ENCODE results near the gene EBLN2. TPM values are rescaled to one million over a fixed set of nuclear protein-coding genes. Genes with fewer than 3 reads are reported as not detected.

Gene EBLN2
- total RNA-seq, 1 donor = 5.8 TPM

- no peak for TF ChIP-seq CTCF (IDR thresholded peaks at IDR 0.05; ENCODE audit: insufficient read depth, low read length)
- DNase-seq (ENCODE audit: low read depth) = peak; percentile 30
- no peak overlapping the region for H3K4me3 ChIP-seq (ENCODE audit: low read depth, low read length)
These were observed 19.9 kb upstream of the EBLN2 start for GRCh38 chr3:73041537-73041936.

- no peak for DNase-seq (ENCODE audit: low read depth)
- no peak for TF ChIP-seq CTCF (IDR thresholded peaks at IDR 0.05; ENCODE audit: insufficient read depth, low read length)
- no peak overlapping the region for H3K4me3 ChIP-seq (ENCODE audit: low read depth, low read length)
These were observed 18.0 kb upstream of the EBLN2 start for GRCh38 chr3:73043414-73043813.

GRCh38 chr3:73045391-73045790 is 16.1 kb upstream of the EBLN2 start:
- no peak for TF ChIP-seq CTCF (IDR thresholded peaks at IDR 0.05; ENCODE audit: insufficient read depth, low read length)
- H3K4me3 ChIP-seq (ENCODE audit: low read depth, low read length) = no peak overlapping the region
- DNase-seq (ENCODE audit: low read depth) = peak; percentile 27

- H3K4me3 ChIP-seq (ENCODE audit: low read depth, low read length) = no peak overlapping the region
- no peak for TF ChIP-seq CTCF (IDR thresholded peaks at IDR 0.05; ENCODE audit: insufficient read depth, low read length)
- no peak for DNase-seq (ENCODE audit: low read depth)
These were observed 15.3 kb upstream of the EBLN2 start for GRCh38 chr3:73046195-73046594.

- no peak overlapping the region for H3K4me3 ChIP-seq (ENCODE audit: low read depth, low read length)
- no peak for DNase-seq (ENCODE audit: low read depth)
- no peak for TF ChIP-seq CTCF (IDR thresholded peaks at IDR 0.05; ENCODE audit: insufficient read depth, low read length)
These were observed 12.1 kb upstream of the EBLN2 start for GRCh38 chr3:73049319-73049718.

- no peak overlapping the region for H3K4me3 ChIP-seq (ENCODE audit: low read depth, low read length)
- DNase-seq (ENCODE audit: low read depth) = no peak
- TF ChIP-seq CTCF (IDR thresholded peaks at IDR 0.05; ENCODE audit: insufficient read depth, low read length) = no peak
These were observed 8.6 kb upstream of the EBLN2 start for GRCh38 chr3:73052857-73053256.

GRCh38 chr3:73055583-73055982 is 5.9 kb upstream of the EBLN2 start:
- H3K4me3 ChIP-seq (ENCODE audit: low read depth, low read length) = no peak overlapping the region
- no peak for DNase-seq (ENCODE audit: low read depth)
- no peak for TF ChIP-seq CTCF (IDR thresholded peaks at IDR 0.05; ENCODE audit: insufficient read depth, low read length)

Measured in fibroblast of the aortic adventitia (primary cell).